Measurements from ENCODE around the gene ATP8A2. TPM values are rescaled to one million over a fixed set of nuclear protein-coding genes. Genes with fewer than 3 reads are reported as not detected.

ATP8A2 gene
- polyA plus RNA-seq, 1 donor from 2014 or later, result 11.9 TPM

DNA sequence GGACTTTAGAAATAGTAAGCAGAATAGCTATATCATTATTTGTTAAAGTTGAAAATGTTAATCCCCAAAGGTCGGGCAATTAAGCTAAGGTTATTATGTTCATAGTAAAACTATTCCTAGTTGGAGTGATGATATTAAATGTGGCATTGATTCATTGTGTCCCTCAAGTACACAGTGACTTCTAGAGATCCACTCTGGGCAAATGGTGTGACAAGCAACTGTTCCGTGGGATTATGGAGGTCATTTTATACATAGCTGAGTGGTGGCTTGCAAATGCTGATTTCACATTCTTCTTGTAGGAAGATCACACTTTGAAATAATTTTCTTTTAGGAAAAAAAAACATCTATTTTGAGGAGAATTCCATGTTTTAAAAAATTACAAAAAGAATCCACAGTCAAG lies 317.8 kb downstream of the ATP8A2 start:
- Histone ChIP-seq H3K27ac (ENCODE audit: low read length) (no peak overlapping the region), H3F3A (ENCODE audit: insufficient read depth, low read length, poor library complexity, severe bottlenecking) (no peaks in the 10 kb centered on the region), H3K9me3 (ENCODE audit: low read length) (no peaks in the 10 kb centered on the region), H3K4me2 (ENCODE audit: low read length) (no peak overlapping the region), H3K4me3 (ENCODE audit: low read length) (no peak overlapping the region), H4K20me1 (ENCODE audit: insufficient read depth) (no peaks in the 10 kb centered on the region), H3K9ac (ENCODE audit: low read length) (no peak overlapping the region), H3K79me2 (replicated peaks; ENCODE audit: insufficient read depth, low read length) (no peaks in the 10 kb centered on the region), H2AFZ (ENCODE audit: low read depth, low read length) (no peak overlapping the region), H3K9me2 (ENCODE audit: insufficient read depth, low read length) (no peaks in the 10 kb centered on the region), H3K27me3 (ENCODE audit: insufficient read depth, low read depth, low read length) (no peaks in the 10 kb centered on the region), H3K36me3 (ENCODE audit: insufficient read depth, low read length) (no peaks in the 10 kb centered on the region)
- TF ChIP-seq EP300 (conservative IDR thresholded peaks at IDR 0.05; ENCODE audit: poor library complexity, severe bottlenecking) (no peak), RAD21 (conservative IDR thresholded peaks at IDR 0.05) (no peak)
- TF ChIP-seq, protein P1, sequence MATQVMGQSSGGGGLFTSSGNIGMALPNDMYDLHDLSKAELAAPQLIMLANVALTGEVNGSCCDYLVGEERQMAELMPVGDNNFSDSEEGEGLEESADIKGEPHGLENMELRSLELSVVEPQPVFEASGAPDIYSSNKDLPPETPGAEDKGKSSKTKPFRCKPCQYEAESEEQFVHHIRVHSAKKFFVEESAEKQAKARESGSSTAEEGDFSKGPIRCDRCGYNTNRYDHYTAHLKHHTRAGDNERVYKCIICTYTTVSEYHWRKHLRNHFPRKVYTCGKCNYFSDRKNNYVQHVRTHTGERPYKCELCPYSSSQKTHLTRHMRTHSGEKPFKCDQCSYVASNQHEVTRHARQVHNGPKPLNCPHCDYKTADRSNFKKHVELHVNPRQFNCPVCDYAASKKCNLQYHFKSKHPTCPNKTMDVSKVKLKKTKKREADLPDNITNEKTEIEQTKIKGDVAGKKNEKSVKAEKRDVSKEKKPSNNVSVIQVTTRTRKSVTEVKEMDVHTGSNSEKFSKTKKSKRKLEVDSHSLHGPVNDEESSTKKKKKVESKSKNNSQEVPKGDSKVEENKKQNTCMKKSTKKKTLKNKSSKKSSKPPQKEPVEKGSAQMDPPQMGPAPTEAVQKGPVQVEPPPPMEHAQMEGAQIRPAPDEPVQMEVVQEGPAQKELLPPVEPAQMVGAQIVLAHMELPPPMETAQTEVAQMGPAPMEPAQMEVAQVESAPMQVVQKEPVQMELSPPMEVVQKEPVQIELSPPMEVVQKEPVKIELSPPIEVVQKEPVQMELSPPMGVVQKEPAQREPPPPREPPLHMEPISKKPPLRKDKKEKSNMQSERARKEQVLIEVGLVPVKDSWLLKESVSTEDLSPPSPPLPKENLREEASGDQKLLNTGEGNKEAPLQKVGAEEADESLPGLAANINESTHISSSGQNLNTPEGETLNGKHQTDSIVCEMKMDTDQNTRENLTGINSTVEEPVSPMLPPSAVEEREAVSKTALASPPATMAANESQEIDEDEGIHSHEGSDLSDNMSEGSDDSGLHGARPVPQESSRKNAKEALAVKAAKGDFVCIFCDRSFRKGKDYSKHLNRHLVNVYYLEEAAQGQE (IDR thresholded peaks at IDR 0.05; ENCODE audit: borderline replicate concordance), result no peak
- TF ChIP-seq, protein P2, sequence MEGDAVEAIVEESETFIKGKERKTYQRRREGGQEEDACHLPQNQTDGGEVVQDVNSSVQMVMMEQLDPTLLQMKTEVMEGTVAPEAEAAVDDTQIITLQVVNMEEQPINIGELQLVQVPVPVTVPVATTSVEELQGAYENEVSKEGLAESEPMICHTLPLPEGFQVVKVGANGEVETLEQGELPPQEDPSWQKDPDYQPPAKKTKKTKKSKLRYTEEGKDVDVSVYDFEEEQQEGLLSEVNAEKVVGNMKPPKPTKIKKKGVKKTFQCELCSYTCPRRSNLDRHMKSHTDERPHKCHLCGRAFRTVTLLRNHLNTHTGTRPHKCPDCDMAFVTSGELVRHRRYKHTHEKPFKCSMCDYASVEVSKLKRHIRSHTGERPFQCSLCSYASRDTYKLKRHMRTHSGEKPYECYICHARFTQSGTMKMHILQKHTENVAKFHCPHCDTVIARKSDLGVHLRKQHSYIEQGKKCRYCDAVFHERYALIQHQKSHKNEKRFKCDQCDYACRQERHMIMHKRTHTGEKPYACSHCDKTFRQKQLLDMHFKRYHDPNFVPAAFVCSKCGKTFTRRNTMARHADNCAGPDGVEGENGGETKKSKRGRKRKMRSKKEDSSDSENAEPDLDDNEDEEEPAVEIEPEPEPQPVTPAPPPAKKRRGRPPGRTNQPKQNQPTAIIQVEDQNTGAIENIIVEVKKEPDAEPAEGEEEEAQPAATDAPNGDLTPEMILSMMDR (IDR thresholded peaks at IDR 0.05; ENCODE audit: poor library complexity, severe bottlenecking), result no peak

DNA sequence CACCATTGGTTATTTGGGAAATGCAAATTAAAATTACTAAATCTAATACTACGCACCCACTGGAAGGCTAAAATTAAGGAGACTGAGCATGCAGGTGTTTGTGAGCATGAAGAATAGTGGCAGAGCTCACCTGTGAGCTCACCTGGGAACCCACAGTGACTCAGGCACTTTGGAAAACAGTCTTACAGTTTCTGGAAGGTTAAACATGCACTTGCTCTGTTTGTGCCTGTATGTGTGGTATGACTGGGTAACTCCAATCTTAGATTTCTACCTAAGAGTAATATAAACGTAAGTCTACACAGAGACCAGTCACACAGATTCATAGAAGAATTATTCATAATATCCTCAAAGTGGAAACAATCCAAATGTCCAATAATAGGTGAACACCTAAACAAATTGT lies 318.8 kb downstream of the ATP8A2 start:
- H3K79me2 ChIP-seq (replicated peaks; ENCODE audit: insufficient read depth, low read length), result no peaks in the 10 kb centered on the region
- H3K9ac ChIP-seq (ENCODE audit: low read length), result no peak overlapping the region
- H3F3A ChIP-seq (ENCODE audit: insufficient read depth, low read length, poor library complexity, severe bottlenecking), result no peaks in the 10 kb centered on the region
- H3K4me3 ChIP-seq (ENCODE audit: low read length), result no peak overlapping the region
- no peak overlapping the region for H3K4me2 ChIP-seq (ENCODE audit: low read length)
- no peaks in the 10 kb centered on the region for H3K9me2 ChIP-seq (ENCODE audit: insufficient read depth, low read length)
- TF ChIP-seq MXI1 (conservative IDR thresholded peaks at IDR 0.05; ENCODE audit: poor library complexity, severe bottlenecking) (no peak), RAD21 (conservative IDR thresholded peaks at IDR 0.05) (no peak), SMC3 (conservative IDR thresholded peaks at IDR 0.05; ENCODE audit: poor library complexity) (no peak), EZH2 (IDR thresholded peaks at IDR 0.05; ENCODE audit: borderline replicate concordance, insufficient read depth, low read length, poor library complexity, severe bottlenecking) (no peak), TAF1 (IDR thresholded peaks at IDR 0.05; ENCODE audit: low read depth) (no peak), EP300 (conservative IDR thresholded peaks at IDR 0.05; ENCODE audit: poor library complexity, severe bottlenecking) (no peak), POLR2AphosphoS5 (IDR thresholded peaks at IDR 0.05) (no peak)
- TF ChIP-seq, protein P2 (IDR thresholded peaks at IDR 0.05; ENCODE audit: poor library complexity, severe bottlenecking), result no peak
- TF ChIP-seq, protein P1 (IDR thresholded peaks at IDR 0.05; ENCODE audit: borderline replicate concordance), result no peak
- H3K27me3 ChIP-seq (ENCODE audit: insufficient read depth, low read depth, low read length), result no peaks in the 10 kb centered on the region
- H3K36me3 ChIP-seq (ENCODE audit: insufficient read depth, low read length), result no peaks in the 10 kb centered on the region
- no peaks in the 10 kb centered on the region for H4K20me1 ChIP-seq (ENCODE audit: insufficient read depth)
- H3K27ac ChIP-seq (ENCODE audit: low read length), result no peak overlapping the region
- H2AFZ ChIP-seq (ENCODE audit: low read depth, low read length), result no peak overlapping the region
- no peaks in the 10 kb centered on the region for H3K9me3 ChIP-seq (ENCODE audit: low read length)
